Liver (tissue), 9 donors: ENCODE results near the gene VDR. TPM values are rescaled to one million over a fixed set of nuclear protein-coding genes. Genes with fewer than 3 reads are reported as not detected.

Experiments
- DNase-seq: peaks from one replicate; pipeline ENCODE4 v3.0.0-alpha.2; 2017; ENCODE audit warnings: low spot score
- H3K27ac ChIP-seq, 2 donors: one replicate each; pipeline ENCODE4 v1.7.0; 2013; ENCODE audit warnings: inconsistent platforms in 2 of 2, low read length in 2 of 2, control low read depth in 1 of 2, low read depth in 1 of 2, mild to moderate bottlenecking in 1 of 2
- H3K27me3 ChIP-seq, 4 donors: one replicate each; pipeline versions ENCODE4 v1.6.1 to v1.7.0; 2013; ENCODE audit warnings: low read length in 3 of 4, inconsistent platforms in 1 of 4, mild to moderate bottlenecking in 1 of 4, moderate library complexity in 1 of 4; ENCODE audit not compliant: control insufficient read depth in 4 of 4, insufficient read depth in 4 of 4
- H3K36me3 ChIP-seq, 4 donors: one replicate each; pipeline versions ENCODE4 v1.6.1 to v1.7.0; 2013; ENCODE audit warnings: low read length in 3 of 4, mild to moderate bottlenecking in 3 of 4, low read depth in 1 of 4, moderate library complexity in 1 of 4; ENCODE audit not compliant: control insufficient read depth in 4 of 4, insufficient read depth in 3 of 4
- H3K4me1 ChIP-seq, 4 donors: one replicate each; pipeline versions ENCODE4 v1.6.1 to v1.7.0; 2013; ENCODE audit warnings: low read length in 3 of 4, mild to moderate bottlenecking in 3 of 4, moderate library complexity in 1 of 4; ENCODE audit not compliant: control insufficient read depth in 4 of 4, insufficient read depth in 4 of 4
- H3K4me3 ChIP-seq, 3 donors: one replicate each; pipeline versions ENCODE4 v1.6.1 to v1.7.0; 2013; ENCODE audit warnings: low read length in 3 of 3, control low read depth in 1 of 3, low read depth in 1 of 3, mild to moderate bottlenecking in 1 of 3
- H3K9ac ChIP-seq, 2 donors: one replicate each; pipeline ENCODE4 v1.7.0; 2013; ENCODE audit warnings: low read length in 2 of 2, mild to moderate bottlenecking in 2 of 2, moderate library complexity in 2 of 2, control low read depth in 1 of 2, low read depth in 1 of 2
- H3K9me3 ChIP-seq, 4 donors: one replicate each; pipeline versions ENCODE4 v1.6.1 to v1.7.0; 2013; ENCODE audit warnings: low read length in 3 of 4; ENCODE audit not compliant: control insufficient read depth in 4 of 4
- CTCF ChIP-seq: fragments of 150-350 bp; IDR thresholded peaks from 2 replicates; pipeline ENCODE4 v1.5.1; 2017; ENCODE audit warnings: improper control_type of control experiment, low read depth, low read length; ENCODE audit not compliant: missing input control
- EGR1 ChIP-seq, 2 donors: IDR thresholded peaks; 2 replicates each; pipeline ENCODE4 v1.6.1; 2016 to 2018; ENCODE audit warnings: antibody characterized with exemption in 2 of 2, low read depth in 2 of 2
- FOXA2 ChIP-seq: IDR thresholded peaks from 2 replicates; pipeline ENCODE4 v1.6.1; 2016; ENCODE audit warnings: antibody characterized with exemption
- GABPA ChIP-seq, 2 donors: IDR thresholded peaks in 1 of 2; conservative IDR thresholded peaks in 1 of 2; 2 replicates each; pipeline ENCODE4 v1.6.1; 2016; ENCODE audit warnings: antibody characterized with exemption in 2 of 2, mild to moderate bottlenecking in 1 of 2, moderate library complexity in 1 of 2
- HNF4A ChIP-seq, 2 donors: conservative IDR thresholded peaks; 2 replicates each; pipeline ENCODE4 v1.6.1; 2016; ENCODE audit warnings: antibody characterized with exemption in 2 of 2, mild to moderate bottlenecking in 2 of 2
- HNF4G ChIP-seq: IDR thresholded peaks from 2 replicates; pipeline ENCODE4 v1.6.1; 2016; ENCODE audit warnings: antibody characterized with exemption
- JUND ChIP-seq, 2 donors: IDR thresholded peaks; 2 replicates each; pipeline ENCODE4 v1.6.1; 2016; ENCODE audit warnings: antibody characterized with exemption in 2 of 2
- MAX ChIP-seq: IDR thresholded peaks from 2 replicates; pipeline ENCODE4 v1.6.1; 2016; ENCODE audit warnings: antibody characterized with exemption
- NR2F2 ChIP-seq: IDR thresholded peaks from 2 replicates; pipeline ENCODE4 v1.6.1; 2016; ENCODE audit warnings: antibody characterized with exemption
- RAD21 ChIP-seq, 2 donors: IDR thresholded peaks; 2 replicates each; pipeline ENCODE4 v1.6.1; 2016; ENCODE audit warnings: antibody characterized with exemption in 2 of 2, mild to moderate bottlenecking in 2 of 2
- RXRA ChIP-seq, 2 donors: IDR thresholded peaks; 2 replicates each; pipeline ENCODE4 v1.6.1; 2017 to 2018; ENCODE audit warnings: antibody characterized with exemption in 2 of 2, mild to moderate bottlenecking in 1 of 2
- SP1 ChIP-seq: IDR thresholded peaks from 2 replicates; pipeline ENCODE4 v1.6.1; 2018; ENCODE audit warnings: antibody characterized with exemption, mild to moderate bottlenecking
- TAF1 ChIP-seq: conservative IDR thresholded peaks from 2 replicates; pipeline ENCODE4 v1.6.1; 2016; ENCODE audit warnings: antibody characterized with exemption, mild to moderate bottlenecking
- YY1 ChIP-seq: IDR thresholded peaks from 2 replicates; pipeline ENCODE4 v1.6.1; 2016; ENCODE audit warnings: antibody characterized with exemption, mild to moderate bottlenecking
- ZBTB33 ChIP-seq: IDR thresholded peaks from 2 replicates; pipeline ENCODE4 v1.6.1; 2016; ENCODE audit warnings: antibody characterized with exemption
- WGBS: extraction: QIAGEN DNeasy Blood & Tissue Kit; methylation state at CpG from one replicate; pipeline ENCODE4 v1.1.7; 2013; 5-methylcytosine and 5-hydroxymethylcytosine counted together
- polyA plus RNA-seq, 2 donors: library from polyadenylated mRNA; stranded (reverse) in 1 of 2; unstranded in 1 of 2; fragments of 200-250 nt in 1 of 2; fragments of >200 nt in 1 of 2; fragmentation: Nextera tagmentation in 1 of 2; extraction: Ambion mirVana in 1 of 2; gene quantifications; one replicate each; pipeline versions ENCODE4 v1.2.1 to v1.2.3, GENCODE V29; 2013 to 2015
- total RNA-seq, 2 donors: library from RNA; depleted of rRNA; stranded (reverse); fragments of >200 nt; gene quantifications; one replicate each; pipeline ENCODE4 v1.2.3, GENCODE V29; 2014
- TF ChIP-seq, protein P1 (sequence below): IDR thresholded peaks from 2 replicates; pipeline ENCODE4 v1.6.1; 2016; ENCODE audit warnings: antibody characterized with exemption
- TF ChIP-seq, protein P2 (sequence below): IDR thresholded peaks from 2 replicates; pipeline ENCODE4 v1.6.1; 2016; ENCODE audit warnings: antibody characterized with exemption, mild to moderate bottlenecking
- donor health status: healthy.
- donor health status: healthy.
- donor health status: healthy.
- donor health status: healthy.
- donor health status: healthy.

Gene VDR
- total and polyA plus RNA-seq, 4 donors, result 0.25 to 0.47 (median 0.35) TPM

DNA sequence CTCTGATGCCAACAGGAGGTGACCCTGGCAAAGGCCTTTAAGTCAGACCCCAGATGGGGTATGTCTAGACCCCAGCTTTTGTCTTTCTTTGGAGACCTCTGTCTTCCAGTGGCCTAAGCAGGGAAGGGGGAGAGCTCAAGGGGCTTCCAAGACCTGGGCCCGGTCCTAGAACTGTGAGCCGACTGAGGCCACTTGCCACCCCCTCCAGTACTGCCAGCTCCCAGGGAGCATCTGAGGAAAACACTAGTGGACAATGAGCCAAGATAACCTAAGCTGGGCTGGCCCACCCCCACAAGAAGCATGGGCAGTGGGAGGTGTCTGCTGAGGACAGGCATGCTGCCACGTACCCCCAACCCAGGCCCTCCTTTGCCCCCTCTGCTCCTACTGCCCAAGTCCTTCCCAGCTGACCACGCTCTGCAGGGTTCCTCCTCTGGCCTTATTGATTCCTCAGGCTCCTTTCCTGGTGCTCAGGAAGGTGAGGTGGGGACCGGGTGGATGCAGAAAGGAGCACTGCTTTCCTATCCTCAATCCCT is 21.1 kb downstream of the VDR start:
- DNase-seq, result no peak
- Histone ChIP-seq H3K4me3 (no peak overlapping the region), H3K4me1 (no peaks in the 10 kb centered on the region), H3K27ac (no peak overlapping the region), H3K27me3 (no peaks in the 10 kb centered on the region), H3K9me3 (no peaks in the 10 kb centered on the region), H3K36me3 (no peaks in the 10 kb centered on the region), H3K9ac (no peak overlapping the region)
- no peak for TF ChIP-seq FOXA2
- TF ChIP-seq SP1, result no peak
- no peak for TF ChIP-seq YY1
- TF ChIP-seq CTCF, result no peak
- TF ChIP-seq JUND (IDR thresholded peaks at IDR 0.05), result no peak
- no peak for TF ChIP-seq RXRA (IDR thresholded peaks at IDR 0.05)
- no peak for TF ChIP-seq RAD21 (IDR thresholded peaks at IDR 0.05)
- TF ChIP-seq NR2F2, result no peak
- TF ChIP-seq, protein P1, sequence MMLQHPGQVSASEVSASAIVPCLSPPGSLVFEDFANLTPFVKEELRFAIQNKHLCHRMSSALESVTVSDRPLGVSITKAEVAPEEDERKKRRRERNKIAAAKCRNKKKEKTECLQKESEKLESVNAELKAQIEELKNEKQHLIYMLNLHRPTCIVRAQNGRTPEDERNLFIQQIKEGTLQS, result no peak
- TF ChIP-seq TAF1, result no peak
- no peak for TF ChIP-seq HNF4G
- no peak for TF ChIP-seq GABPA (IDR thresholded peaks at IDR 0.05 in 1 of 2, conservative IDR thresholded peaks at IDR 0.05 in 1 of 2)
- TF ChIP-seq MAX, result no peak
- no peak for TF ChIP-seq EGR1 (IDR thresholded peaks at IDR 0.05; ENCODE audit: low read depth in 2 of 2)
- TF ChIP-seq HNF4A (conservative IDR thresholded peaks at IDR 0.05), result no peak
- TF ChIP-seq ZBTB33, result no peak
- 94% methylated on average over 5 of the region's 5 CpGs for WGBS

GRCh38 chr12:47882781-47883546 is 21.8 kb downstream of the VDR start:
- Histone ChIP-seq H3K27me3 (no peaks in the 10 kb centered on the region), H3K4me3 (no peak overlapping the region), H3K27ac (no peak overlapping the region), H3K4me1 (no peaks in the 10 kb centered on the region), H3K36me3 (no peaks in the 10 kb centered on the region), H3K9me3 (no peaks in the 10 kb centered on the region), H3K9ac (no peak overlapping the region)
- no peak for DNase-seq
- TF ChIP-seq, protein P2, sequence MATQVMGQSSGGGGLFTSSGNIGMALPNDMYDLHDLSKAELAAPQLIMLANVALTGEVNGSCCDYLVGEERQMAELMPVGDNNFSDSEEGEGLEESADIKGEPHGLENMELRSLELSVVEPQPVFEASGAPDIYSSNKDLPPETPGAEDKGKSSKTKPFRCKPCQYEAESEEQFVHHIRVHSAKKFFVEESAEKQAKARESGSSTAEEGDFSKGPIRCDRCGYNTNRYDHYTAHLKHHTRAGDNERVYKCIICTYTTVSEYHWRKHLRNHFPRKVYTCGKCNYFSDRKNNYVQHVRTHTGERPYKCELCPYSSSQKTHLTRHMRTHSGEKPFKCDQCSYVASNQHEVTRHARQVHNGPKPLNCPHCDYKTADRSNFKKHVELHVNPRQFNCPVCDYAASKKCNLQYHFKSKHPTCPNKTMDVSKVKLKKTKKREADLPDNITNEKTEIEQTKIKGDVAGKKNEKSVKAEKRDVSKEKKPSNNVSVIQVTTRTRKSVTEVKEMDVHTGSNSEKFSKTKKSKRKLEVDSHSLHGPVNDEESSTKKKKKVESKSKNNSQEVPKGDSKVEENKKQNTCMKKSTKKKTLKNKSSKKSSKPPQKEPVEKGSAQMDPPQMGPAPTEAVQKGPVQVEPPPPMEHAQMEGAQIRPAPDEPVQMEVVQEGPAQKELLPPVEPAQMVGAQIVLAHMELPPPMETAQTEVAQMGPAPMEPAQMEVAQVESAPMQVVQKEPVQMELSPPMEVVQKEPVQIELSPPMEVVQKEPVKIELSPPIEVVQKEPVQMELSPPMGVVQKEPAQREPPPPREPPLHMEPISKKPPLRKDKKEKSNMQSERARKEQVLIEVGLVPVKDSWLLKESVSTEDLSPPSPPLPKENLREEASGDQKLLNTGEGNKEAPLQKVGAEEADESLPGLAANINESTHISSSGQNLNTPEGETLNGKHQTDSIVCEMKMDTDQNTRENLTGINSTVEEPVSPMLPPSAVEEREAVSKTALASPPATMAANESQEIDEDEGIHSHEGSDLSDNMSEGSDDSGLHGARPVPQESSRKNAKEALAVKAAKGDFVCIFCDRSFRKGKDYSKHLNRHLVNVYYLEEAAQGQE, result no peak
- TF ChIP-seq RAD21 (IDR thresholded peaks at IDR 0.05), result no peak
- TF ChIP-seq ZBTB33, result no peak
- TF ChIP-seq, protein P1, result no peak
- no peak for TF ChIP-seq YY1
- TF ChIP-seq JUND (IDR thresholded peaks at IDR 0.05), result no peak
- 74% methylated on average over 16 of the region's 16 CpGs for WGBS
